ENCODE data around the gene UBE2E1.

The UBE2E1 gene

DNA sequence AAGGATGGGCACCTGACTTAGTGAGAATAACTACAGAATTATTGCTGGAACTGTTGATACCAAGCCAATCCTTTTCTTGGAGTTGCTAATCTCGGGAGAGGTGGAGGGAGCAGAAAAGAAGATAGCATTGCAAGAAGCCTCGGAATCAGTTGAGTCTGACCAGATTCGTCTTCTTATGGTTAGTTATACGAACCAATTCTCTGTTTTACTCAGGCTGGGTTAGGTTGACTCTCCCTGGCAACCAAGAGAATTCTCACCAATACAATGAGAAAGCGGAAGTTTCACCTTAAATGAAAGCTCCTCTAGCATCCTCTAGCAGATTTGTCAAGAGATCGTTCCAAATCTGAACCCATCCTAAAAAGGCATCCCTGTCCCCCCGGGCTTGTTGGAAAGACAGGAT is 43.5 kb upstream of the UBE2E1 start:
- H3K4me3 ChIP-seq (ENCODE audit: low read depth, low read length), result no peak overlapping the region
- DNase-seq (ENCODE audit: low read depth, low spot score), result no peak
- TF ChIP-seq, protein P1, sequence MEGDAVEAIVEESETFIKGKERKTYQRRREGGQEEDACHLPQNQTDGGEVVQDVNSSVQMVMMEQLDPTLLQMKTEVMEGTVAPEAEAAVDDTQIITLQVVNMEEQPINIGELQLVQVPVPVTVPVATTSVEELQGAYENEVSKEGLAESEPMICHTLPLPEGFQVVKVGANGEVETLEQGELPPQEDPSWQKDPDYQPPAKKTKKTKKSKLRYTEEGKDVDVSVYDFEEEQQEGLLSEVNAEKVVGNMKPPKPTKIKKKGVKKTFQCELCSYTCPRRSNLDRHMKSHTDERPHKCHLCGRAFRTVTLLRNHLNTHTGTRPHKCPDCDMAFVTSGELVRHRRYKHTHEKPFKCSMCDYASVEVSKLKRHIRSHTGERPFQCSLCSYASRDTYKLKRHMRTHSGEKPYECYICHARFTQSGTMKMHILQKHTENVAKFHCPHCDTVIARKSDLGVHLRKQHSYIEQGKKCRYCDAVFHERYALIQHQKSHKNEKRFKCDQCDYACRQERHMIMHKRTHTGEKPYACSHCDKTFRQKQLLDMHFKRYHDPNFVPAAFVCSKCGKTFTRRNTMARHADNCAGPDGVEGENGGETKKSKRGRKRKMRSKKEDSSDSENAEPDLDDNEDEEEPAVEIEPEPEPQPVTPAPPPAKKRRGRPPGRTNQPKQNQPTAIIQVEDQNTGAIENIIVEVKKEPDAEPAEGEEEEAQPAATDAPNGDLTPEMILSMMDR (IDR thresholded peaks at IDR 0.05; ENCODE audit: low read depth, low read length), result no peak
- in situ Hi-C loops (cut with HindIII; ENCODE audit: low sequenced_read_pairs), result no loop called here

DNA sequence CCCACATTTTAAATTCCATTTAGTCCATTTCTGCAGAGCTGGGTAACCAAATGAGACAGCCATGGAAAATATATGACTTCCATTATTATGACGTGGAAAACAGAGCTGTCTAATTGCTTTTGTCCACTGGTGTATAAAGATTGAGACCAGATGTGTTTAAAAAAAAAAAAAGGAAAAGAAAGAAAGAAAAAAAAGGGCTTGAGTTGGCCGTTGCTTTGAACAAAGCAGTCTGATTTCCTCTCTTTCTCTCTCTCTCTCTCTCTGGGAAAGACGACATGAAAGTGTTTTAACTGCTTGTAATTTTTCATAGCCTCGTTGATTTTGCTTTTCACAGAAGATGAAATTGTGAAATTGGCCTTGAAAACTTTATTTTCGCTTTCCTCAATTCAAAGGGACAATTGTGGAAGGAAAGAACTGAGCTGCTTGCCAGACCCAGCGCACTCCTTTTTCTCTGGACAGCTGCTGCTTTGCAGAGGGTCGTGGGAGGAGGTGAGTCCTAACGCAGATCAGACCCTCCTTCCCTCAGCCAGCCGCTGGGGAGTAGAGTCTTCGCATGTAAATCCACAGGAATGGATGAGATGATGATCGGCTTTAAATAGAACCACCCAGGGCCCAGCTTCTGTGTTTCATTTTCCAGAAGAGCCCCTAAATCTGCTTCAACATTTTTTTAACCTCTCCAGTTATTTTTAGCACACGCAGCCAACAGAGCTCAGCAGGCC is 42.8 kb upstream of the UBE2E1 start:
- peak overlapping the region; percentile 4 for H3K4me3 ChIP-seq (ENCODE audit: low read depth, low read length)
- in situ Hi-C loops (cut with HindIII; ENCODE audit: low sequenced_read_pairs), result no loop called here
- TF ChIP-seq, protein P1 (IDR thresholded peaks at IDR 0.05; ENCODE audit: low read depth, low read length), result no peak
- DNase-seq (ENCODE audit: low read depth, low spot score), result peak; percentile 55

DNA sequence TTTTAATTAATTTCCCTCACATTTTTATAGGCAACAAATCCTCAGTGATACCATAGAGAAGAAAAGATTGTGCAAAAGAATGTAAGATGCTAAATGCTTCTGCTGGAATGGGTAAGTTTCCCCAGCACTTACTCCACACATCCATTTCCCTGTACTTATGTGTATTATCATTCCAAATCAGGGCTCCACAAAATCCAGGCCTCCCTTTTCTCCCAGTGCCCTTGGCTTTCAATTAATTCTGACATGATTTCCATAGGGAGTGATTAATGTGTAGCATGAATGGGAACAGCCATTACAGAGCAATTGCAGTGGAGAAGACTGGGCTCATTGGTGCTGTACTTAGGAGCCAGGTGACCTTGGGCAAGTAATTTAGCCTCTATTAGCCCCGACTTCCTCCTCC is 41.3 kb upstream of the UBE2E1 start:
- TF ChIP-seq, protein P1 (IDR thresholded peaks at IDR 0.05; ENCODE audit: low read depth, low read length), result no peak
- DNase-seq (ENCODE audit: low read depth, low spot score), result no peak
- in situ Hi-C loops (cut with HindIII; ENCODE audit: low sequenced_read_pairs), result no loop called here
- H3K4me3 ChIP-seq (ENCODE audit: low read depth, low read length), result no peak overlapping the region

DNA sequence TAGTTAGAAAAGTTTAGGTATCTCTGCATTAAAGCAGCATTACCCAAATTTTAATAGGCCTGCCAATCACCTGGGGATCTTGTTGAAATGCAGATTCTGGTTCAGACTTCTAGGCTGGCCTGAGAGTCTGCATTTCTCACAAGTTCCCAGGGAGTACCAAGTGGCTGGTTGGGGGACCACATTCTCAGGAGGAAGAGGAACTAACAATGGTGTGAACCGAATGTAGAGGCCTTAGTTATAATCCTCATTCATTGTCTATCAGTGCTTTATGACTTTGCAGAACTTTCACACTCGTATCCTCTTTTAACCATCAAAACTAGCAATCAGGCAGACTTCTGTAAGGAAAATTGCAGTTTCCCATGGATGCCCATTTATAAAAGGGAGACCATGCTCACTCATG is 38.2 kb upstream of the UBE2E1 start:
- in situ Hi-C loops (cut with HindIII; ENCODE audit: low sequenced_read_pairs), result no loop called here
- no peak for DNase-seq (ENCODE audit: low read depth, low spot score)
- no peak overlapping the region for H3K4me3 ChIP-seq (ENCODE audit: low read depth, low read length)
- TF ChIP-seq, protein P1 (IDR thresholded peaks at IDR 0.05; ENCODE audit: low read depth, low read length), result no peak

DNA sequence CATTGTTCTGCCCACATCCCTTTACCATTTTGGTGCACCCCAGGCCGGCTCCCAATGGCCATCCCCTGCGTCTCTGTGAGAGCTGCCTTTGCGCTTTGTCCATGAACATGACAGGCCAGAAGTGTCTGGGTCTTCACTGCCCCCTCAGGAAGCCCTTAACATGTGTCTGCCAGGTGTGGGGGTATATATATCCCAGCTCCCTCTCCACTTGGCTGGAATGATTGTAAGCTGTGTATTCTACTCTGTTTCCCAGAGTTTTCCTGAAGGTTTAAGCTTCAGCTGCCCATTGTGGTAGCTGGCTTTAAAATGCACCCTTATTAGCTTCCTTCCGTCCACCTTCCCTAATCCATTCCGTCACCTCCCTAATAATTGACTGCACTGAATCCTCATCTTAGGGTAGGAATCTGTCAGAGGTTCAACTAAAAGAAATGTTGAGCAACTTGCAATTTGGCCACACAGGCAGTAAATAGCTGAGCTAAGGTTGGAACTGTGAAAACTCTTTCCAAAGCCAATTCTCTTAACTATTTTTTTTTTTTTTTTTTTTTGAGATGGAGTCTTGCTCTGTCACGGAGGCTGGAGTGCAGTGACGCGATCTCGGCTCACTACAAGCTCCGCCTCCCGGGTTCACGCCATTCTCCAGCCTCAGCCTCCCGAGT is 30.4 kb upstream of the UBE2E1 start:
- H3K4me3 ChIP-seq (ENCODE audit: low read depth, low read length), result no peak overlapping the region
- TF ChIP-seq, protein P1 (IDR thresholded peaks at IDR 0.05; ENCODE audit: low read depth, low read length), result no peak
- no peak for DNase-seq (ENCODE audit: low read depth, low spot score)
- in situ Hi-C loops (cut with HindIII; ENCODE audit: low sequenced_read_pairs), result no loop called here

DNA sequence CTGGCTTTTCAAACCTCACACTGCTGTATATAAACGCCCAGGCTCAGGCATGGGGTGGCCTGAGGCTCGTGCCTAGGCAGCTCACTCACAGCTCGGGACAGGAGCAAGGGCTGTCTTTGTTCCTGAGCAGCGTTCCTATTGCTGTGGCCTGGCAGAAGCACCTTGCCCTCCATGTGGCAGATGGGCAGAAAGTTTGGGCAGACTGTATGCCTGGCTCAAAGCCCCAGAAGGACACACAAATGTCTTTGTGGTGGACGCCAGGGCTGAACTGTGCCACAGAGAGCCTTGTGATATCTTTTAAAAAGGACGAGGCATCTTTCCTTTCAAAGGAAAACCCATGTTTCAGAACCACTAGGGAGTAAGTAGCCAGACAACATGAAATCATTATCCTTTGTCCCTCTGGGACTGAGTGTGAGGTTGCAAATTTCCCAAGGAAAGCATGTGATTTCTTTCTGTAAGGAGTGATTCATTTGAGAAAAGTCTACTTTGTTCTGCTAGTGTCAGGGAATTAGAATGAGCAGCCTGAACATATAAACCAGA is 29.3 kb upstream of the UBE2E1 start:
- TF ChIP-seq, protein P1 (IDR thresholded peaks at IDR 0.05; ENCODE audit: low read depth, low read length), result no peak
- in situ Hi-C loops (cut with HindIII; ENCODE audit: low sequenced_read_pairs), result no loop called here
- H3K4me3 ChIP-seq (ENCODE audit: low read depth, low read length), result no peak overlapping the region
- peak; percentile 76 for DNase-seq (ENCODE audit: low read depth, low spot score)

Measured in astrocyte of the spinal cord (primary cell).